NCI-H82 treated with DMSO at 0.1 percent for 48 hours (cell line): ENCODE results near the gene RBBP8.

Experiments used
- DNase-seq: peaks from one replicate; lab custom pipeline; 2025; ENCODE audit not compliant: unreplicated experiment; lab: John Stamatoyannopoulos, UW

The RBBP8 gene

GRCh38 chr18:22988208-22988607, 55.1 kb downstream of the RBBP8 start:
- DNase-seq = no peak

DNA sequence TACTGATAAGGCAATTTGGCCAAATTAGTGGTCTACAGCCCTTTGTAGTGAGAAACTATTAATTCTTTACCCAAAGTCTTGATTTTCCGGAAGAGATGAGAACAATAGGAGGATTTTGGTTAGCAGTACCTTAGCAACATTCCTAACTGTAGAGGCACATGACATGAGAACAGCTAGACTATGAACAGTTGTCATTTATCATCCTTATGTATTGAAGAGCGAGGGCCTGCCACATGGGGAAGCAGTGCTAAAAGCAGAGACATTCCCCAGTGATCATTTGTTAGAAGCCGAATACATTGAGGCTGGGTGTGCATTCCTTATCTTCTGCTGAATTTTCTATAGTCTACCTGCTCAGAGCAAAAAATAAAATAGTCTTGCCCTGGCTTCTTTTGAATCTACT, 65.2 kb downstream of the RBBP8 start:
- no peak for DNase-seq

DNA sequence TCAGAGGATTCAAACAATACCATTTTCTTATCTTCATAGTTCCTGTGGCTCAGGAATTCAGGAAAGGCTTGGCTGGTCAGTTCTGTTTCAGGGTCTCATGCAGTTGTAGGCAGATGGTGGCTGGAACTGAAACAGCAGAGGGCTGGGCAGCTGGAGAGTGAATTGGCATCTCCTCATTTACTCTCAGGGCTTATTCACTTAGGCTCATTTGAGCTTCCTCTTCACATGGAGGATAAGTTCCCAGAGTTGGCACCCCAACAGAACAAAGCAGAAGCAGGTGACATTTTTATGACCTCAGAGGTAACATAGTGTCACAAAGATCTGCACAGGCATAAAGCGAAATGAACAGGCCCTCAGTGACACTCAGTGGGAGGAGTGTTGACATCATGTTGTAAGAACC, 66.1 kb downstream of the RBBP8 start:
- no peak for DNase-seq

DNA sequence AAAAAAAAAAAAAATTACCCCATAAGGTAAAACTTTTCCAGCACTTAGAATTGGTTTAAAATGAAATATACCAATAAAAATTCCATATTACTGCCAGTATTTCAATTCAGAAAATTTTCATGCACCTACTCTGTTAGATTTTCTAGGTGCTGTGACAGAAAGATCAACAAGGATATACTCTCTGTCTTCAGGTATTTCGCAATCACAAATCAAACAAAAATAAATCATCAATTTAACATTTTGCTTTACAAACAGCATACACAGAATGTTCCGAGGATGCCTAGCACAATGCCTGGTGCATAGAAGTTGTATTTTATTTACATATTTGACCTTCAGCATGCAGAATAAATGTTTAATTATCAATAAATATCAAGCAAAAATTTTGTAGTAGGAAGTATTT, 66.5 kb downstream of the RBBP8 start:
- no peak for DNase-seq

- DNase-seq = no peak
These were observed 70.2 kb downstream of the RBBP8 start for GRCh38 chr18:23003289-23003688.

GRCh38 chr18:23012249-23012648, 79.1 kb downstream of the RBBP8 start:
- DNase-seq = no peak

DNA sequence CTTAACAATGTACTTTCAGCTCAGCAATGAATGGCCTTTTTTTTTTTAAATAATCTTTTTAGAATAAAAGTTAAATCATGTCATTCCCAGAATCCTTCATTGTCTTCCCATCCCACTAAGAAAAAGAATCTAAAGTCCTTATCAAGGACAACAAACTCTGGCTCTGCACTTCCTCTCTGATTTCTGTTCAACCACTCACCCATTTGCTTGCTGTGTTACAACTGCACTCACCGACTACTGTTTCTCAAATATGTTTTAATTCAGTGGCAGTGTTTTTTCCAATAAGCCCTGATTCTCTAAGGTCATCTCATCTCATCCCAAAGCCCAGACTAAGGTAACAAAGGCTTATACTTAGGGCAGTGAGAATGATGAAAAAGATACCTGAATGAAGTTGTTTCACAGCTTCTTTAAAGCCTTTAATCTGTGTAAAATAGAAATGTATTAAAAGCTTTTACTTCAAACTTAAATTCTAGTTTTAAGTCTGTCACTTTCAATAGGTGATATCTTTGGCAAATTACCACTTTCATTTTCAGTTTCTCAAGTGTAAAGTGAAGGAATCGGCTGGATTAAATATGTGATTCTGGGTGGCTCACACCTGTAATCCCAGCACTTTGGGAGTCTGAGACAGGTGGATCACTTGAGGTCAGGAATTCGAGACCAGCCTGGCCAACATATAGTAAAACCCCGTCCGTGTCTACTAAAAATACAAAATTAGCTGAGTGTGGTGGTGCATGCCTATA, 87.6 kb downstream of the RBBP8 start:
- no peak for DNase-seq

DNA sequence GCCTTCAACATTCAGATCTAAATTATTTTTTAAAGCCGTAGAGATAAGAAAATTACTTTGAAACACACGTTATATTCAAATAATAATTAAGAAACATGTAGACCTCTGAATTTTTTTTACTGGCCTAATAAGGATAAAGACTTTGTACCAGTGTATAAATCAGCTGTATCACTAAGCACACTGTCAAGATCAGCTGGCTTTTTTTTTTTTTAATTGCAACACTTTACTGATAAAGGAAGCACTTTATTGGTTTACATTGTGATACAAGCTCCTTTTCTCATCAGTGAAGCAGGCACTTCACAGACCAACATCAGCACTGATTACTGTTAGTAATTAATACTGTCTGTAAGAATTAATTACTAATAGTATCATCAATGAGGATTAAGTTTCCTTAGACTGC, 88.5 kb downstream of the RBBP8 start:
- no peak for DNase-seq

DNA sequence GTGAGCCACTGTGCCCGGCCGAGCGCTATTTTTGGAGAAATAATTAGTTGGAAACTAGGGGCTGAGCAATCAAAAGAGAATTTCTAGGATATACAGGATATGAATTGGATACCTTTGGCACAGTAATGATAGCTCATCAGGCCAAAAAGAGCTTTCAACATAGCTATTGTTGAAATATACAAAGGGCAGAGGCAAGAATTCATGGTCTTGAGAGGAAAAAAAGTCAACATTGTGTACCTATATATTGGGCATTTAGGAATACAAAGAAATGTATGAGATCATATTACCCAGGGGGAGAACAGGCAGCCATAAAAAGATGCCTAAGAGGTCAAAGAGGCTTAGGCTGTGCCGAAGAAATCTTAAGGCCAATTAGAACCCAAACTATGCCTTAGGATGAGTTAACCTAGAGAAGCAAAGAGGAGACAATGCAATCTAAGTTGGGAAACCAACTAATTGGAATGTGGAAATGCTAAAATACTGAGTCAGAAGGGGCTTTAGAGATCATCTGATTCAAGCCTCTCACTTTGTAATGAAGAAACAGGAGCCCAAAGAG, 99.0 kb downstream of the RBBP8 start:
- no peak for DNase-seq

GRCh38 chr18:23033056-23033455, 99.9 kb downstream of the RBBP8 start:
- DNase-seq = no peak

DNA sequence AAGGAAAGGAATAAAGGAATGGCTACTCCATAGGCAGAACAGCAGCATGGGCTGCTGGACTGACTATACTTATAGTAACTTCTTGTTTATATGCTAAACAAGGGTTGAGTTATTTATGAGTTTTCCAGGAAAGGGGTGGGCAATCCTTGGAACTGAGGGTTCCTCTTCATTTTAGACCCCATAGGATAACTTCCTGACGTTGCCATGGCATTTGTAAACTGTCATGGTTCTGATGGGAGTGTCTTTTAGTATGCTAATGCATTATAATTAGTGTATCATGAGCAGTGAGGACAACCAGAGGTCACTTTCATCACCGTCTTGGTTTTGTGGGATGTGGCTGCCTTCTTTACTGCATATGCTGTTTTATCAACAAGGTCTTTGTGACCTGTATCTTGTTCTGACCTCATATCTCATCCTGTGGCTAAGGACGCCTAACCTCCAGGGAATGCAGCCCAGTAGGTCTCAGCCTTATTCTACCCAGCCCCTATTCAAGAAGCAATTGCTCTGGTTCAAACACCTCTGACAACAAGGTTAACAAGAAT, 103.6 kb downstream of the RBBP8 start:
- no peak for DNase-seq

GRCh38 chr18:23037646-23038045, 104.5 kb downstream of the RBBP8 start:
- DNase-seq = no peak

DNA sequence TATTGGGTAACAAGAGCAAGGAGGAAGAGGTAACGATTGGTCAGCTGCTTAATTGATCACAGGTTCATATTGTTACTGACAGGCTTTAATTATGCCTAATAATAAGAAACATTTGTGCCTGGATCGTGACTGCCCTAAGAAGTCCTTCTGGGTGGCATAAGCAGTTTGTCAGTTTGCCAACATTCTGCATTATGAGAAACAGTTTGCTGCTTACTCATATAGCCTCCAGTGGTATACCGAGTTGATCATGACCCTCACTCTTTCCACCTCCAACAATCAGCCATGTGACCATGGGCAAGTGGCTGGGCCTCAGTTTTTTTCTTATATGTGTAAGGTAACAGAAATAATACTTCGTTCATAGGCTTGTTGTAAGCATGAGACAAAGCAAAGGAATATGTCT, 105.6 kb downstream of the RBBP8 start:
- DNase-seq = no peak

GRCh38 chr18:23042133-23042532, 109.0 kb downstream of the RBBP8 start:
- no peak for DNase-seq

DNA sequence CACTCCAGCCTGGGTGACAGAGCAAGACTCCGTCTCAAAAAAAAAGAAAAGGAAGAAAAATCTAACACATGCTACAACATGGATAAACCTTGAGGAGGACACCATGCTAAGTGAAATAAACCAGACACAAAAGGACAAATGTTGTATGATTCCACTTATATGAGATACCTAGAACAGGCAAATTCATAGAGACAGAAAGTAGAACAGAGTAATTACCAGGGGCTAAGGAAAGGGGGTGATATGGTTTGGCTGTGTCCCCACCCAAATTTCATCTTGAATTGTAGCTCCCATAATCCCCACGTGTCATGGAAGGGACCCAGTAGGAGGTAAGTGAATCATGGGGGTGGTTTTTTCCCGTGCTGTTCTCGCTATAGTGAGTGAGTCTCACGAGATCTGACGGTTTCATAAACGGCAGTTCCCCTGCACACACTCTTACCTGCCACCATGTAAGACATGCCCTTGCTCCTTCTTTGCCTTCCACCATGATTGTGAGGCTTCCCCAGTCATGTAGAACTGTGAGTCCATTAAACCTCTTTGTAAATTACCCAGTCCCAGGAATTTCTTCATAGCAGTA, 110.8 kb downstream of the RBBP8 start:
- DNase-seq = no peak

GRCh38 chr18:23049698-23050373, 116.7 kb downstream of the RBBP8 start:
- no peak for DNase-seq

GRCh38 chr18:23053776-23054457, 120.8 kb downstream of the RBBP8 start:
- peak; percentile 64 for DNase-seq

- DNase-seq = no peak
These were observed 121.4 kb downstream of the RBBP8 start for GRCh38 chr18:23054553-23054952.

- no peak for DNase-seq
These were observed 123.2 kb downstream of the RBBP8 start for GRCh38 chr18:23056315-23056714.

DNA sequence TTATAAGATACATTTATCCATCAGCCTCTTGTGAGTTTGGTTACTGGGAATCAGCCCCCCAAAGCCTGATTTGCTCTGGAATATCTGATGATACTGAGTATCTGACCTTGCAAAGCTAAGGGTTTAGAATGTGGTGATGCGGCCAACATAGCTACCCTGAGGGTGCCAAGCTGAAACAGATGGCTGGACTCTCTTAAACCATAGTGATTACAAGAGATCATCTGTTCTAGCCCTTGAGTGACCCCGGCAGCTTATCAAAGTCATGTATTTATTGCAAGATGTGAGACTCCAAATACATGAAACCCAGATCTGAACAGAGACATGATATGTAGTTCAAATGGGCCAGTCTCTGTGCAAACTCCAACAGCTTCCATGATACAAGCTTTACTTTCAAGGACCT, 124.0 kb downstream of the RBBP8 start:
- peak; percentile 87 for DNase-seq

GRCh38 chr18:23058746-23059415, 125.8 kb downstream of the RBBP8 start:
- DNase-seq = no peak
